Endothelial cell of umbilical vein (primary cell): ENCODE results near the gene AUTS2. TPM values are rescaled to one million over a fixed set of nuclear protein-coding genes. Genes with fewer than 3 reads are reported as not detected.

Source experiments
- BruUV-seq: library from RNA; stranded (reverse); fragments of 400-500 nt; replicated peaks from 2 replicates; lab custom pipeline; 2021; lab: Mats Ljungman, UMichigan
- CTCF ChIA-PET: fragments of 300-600, 350-600 bp; sonication (Branson Sonifier 250); formaldehyde crosslinking; loops from one replicate; lab custom pipeline; 2021; ENCODE audit warnings: antibody characterized with exemption, inconsistent platforms; lab: Charles Lee
- POLR2A ChIA-PET: fragments of 300-600, 350-600 bp; sonication (Branson Sonifier 250); formaldehyde crosslinking; loops from one replicate; lab custom pipeline; 2021; ENCODE audit warnings: antibody characterized with exemption, inconsistent platforms; lab: Charles Lee
- DNase-seq: peaks from one replicate; pipeline ENCODE4 v3.0.0-alpha.2; 2011; ENCODE audit warnings: low read depth, low spot score
- FAIRE-seq: peaks from 2 replicates; lab custom pipeline; 2011; peaks lifted over from hg19 to GRCh38; lab: Jason Lieb, UNC
- H2AFZ ChIP-seq: 2 replicates; pipeline ENCODE4 v1.6.0; 2012; ENCODE audit warnings: low read depth, low read length, control low read depth, inconsistent platforms
- H3K27ac ChIP-seq: 2 replicates; pipeline ENCODE4 v1.5.1; 2011; ENCODE audit warnings: low read depth, mild to moderate bottlenecking, control low read depth, low read length, moderate library complexity; ENCODE audit not compliant: insufficient read depth
- H3K27me3 ChIP-seq, 2 experiments: 2 replicates each; pipeline versions ENCODE4 v1.6.0 to v1.6.1; 2011; ENCODE audit warnings: low read length in 2 of 2, mixed read lengths in 1 of 2; ENCODE audit not compliant: control insufficient read depth in 2 of 2, insufficient read depth in 2 of 2
- H3K36me3 ChIP-seq, 2 experiments: 2 replicates in 1 of 2; 3 replicates in 1 of 2; pipeline ENCODE4 v1.5.1; 2011; ENCODE audit warnings: low read length in 2 of 2, mild to moderate bottlenecking in 1 of 2, moderate library complexity in 1 of 2; ENCODE audit not compliant: control insufficient read depth in 2 of 2, insufficient read depth in 2 of 2; ENCODE audit errors: extremely low read depth in 1 of 2
- H3K4me1 ChIP-seq: 3 replicates; pipeline ENCODE4 v1.5.1; 2011; ENCODE audit warnings: mild to moderate bottlenecking, low read length; ENCODE audit not compliant: control insufficient read depth, insufficient read depth; ENCODE audit errors: extremely low read depth
- H3K4me2 ChIP-seq: 2 replicates; pipeline ENCODE4 v1.6.1; 2011; ENCODE audit warnings: low read length, control low read depth, mixed read lengths; ENCODE audit not compliant: insufficient read depth
- H3K4me3 ChIP-seq, 3 experiments: fragments of 200-600 bp in 1 of 3; sonication (generic), shearing (Covaris generic) in 1 of 3; replicated peaks in 1 of 3; 2 replicates each; pipeline ENCODE4 v1.5.1; 2011 to 2016; ENCODE audit warnings: control low read depth in 3 of 3, low read length in 3 of 3, mild to moderate bottlenecking in 2 of 3, inconsistent platforms in 1 of 3, low read depth in 1 of 3, moderate library complexity in 1 of 3; ENCODE audit not compliant: insufficient read depth in 1 of 3
- H3K79me2 ChIP-seq: 2 replicates; pipeline ENCODE4 v1.6.0; 2012; ENCODE audit warnings: low read length, inconsistent platforms; ENCODE audit not compliant: control insufficient read depth, insufficient read depth
- H3K9ac ChIP-seq: replicated peaks from 2 replicates; pipeline ENCODE3; 2011; ENCODE audit warnings: low read length, control low read depth; ENCODE audit not compliant: insufficient read depth; ENCODE audit errors: extremely low read depth
- H3K9me1 ChIP-seq: replicated peaks from 3 replicates; pipeline ENCODE4 v1.6.0; 2011; ENCODE audit warnings: mild to moderate bottlenecking, low read length; ENCODE audit not compliant: control insufficient read depth, insufficient read depth; ENCODE audit errors: extremely low read depth
- H3K9me3 ChIP-seq: replicated peaks from 2 replicates; pipeline ENCODE4 v1.5.1; 2012; ENCODE audit warnings: low read length, inconsistent platforms; ENCODE audit not compliant: control insufficient read depth, insufficient read depth
- H4K20me1 ChIP-seq: replicated peaks from 2 replicates; pipeline ENCODE3; 2011; ENCODE audit warnings: mild to moderate bottlenecking, low read length; ENCODE audit not compliant: control insufficient read depth, insufficient read depth; ENCODE audit errors: extremely low read depth
- CTCF ChIP-seq, 2 donors: IDR thresholded peaks; 1 replicate in 1 of 2; 2 replicates in 1 of 2; pipeline ENCODE4 v1.5.1; 2011; ENCODE audit warnings: low read length in 2 of 2, mild to moderate bottlenecking in 2 of 2, moderate library complexity in 2 of 2, control low read depth in 1 of 2, inconsistent platforms in 1 of 2, low read depth in 1 of 2; ENCODE audit not compliant: insufficient read depth in 1 of 2; ENCODE audit errors: extremely low read depth in 1 of 2
- EZH2 ChIP-seq: IDR thresholded peaks from 2 replicates; pipeline ENCODE4 v1.6.1; 2012; ENCODE audit warnings: borderline replicate concordance, low read depth, mild to moderate bottlenecking, moderate library complexity, low read length, inconsistent platforms; ENCODE audit not compliant: severe bottlenecking
- GATA2 ChIP-seq: IDR thresholded peaks from 2 replicates; pipeline ENCODE4 v1.7.0; 2011; ENCODE audit warnings: low read depth, mild to moderate bottlenecking, moderate library complexity, mixed read lengths, low read length; ENCODE audit not compliant: insufficient read length, insufficient read depth
- MAX ChIP-seq: IDR thresholded peaks from 2 replicates; pipeline ENCODE4 v1.6.1; 2011; ENCODE audit not compliant: insufficient read depth, insufficient read length
- MYC ChIP-seq: IDR thresholded peaks from one replicate; pipeline ENCODE4 v1.6.1; 2011; ENCODE audit warnings: mild to moderate bottlenecking, low read depth, low read length
- POLR2A ChIP-seq: IDR thresholded peaks from 2 replicates; pipeline ENCODE4 v1.6.1; 2012; ENCODE audit warnings: low read depth, mild to moderate bottlenecking, control low read depth, low read length
- dilution Hi-C: fragments of 300-500 bp; cut with MboI; formaldehyde crosslinking; loops from one replicate; pipeline ENCODE4 v1.15.0; 2019; ENCODE audit warnings: low sequenced_read_pairs; ENCODE audit not compliant: extremely low pct_ligation_motif_present
- intact Hi-C: fragments of 100-400 bp; cut with micrococcal nuclease; formaldehyde crosslinking; loops from one replicate; pipeline ENCODE4 v1.10.0; 2022
- polyA plus RNA-seq, 4 experiments: library from polyadenylated mRNA; depleted of rRNA in 3 of 4; stranded (reverse) in 3 of 4; unstranded in 1 of 4; fragments of >200 nt; gene quantifications; 2 replicates each; pipeline versions ENCODE4 v1.2.1 to v1.2.3, GENCODE V29; 2011 to 2012; ENCODE audit warnings: missing spikeins in 1 of 4
- total RNA-seq: library from RNA; stranded (reverse); gene quantifications from 2 replicates; pipeline ENCODE4 v1.2.3, GENCODE V29; 2021

The AUTS2 gene
- total and polyA plus RNA-seq, 2 donors (not counting 3 experiments of a cell fraction or from before 2014, with no cell fraction given) = 0.59 to 8.0 TPM

- H3K4me3 ChIP-seq = no peak overlapping the region
- TF ChIP-seq POLR2A (no peak), CTCF (IDR thresholded peaks at IDR 0.05; ENCODE audit: extremely low read depth in 1 of 2, insufficient read depth in 1 of 2, low read depth in 1 of 2, low read length in 2 of 2) (no peak), MYC (no peak), MAX (no peak), GATA2 (no peak), EZH2 (no peak)
- intact Hi-C loops = no loop called here
- no peak overlapping the region for H3K27ac ChIP-seq
- no peak overlapping the region for H3K4me2 ChIP-seq
- no TSS peak for BruUV-seq
- no peaks in the 10 kb centered on the region for H3K9me3 ChIP-seq
- no peaks in the 10 kb centered on the region for H3K79me2 ChIP-seq
- dilution Hi-C loops = no loop called here
- DNase-seq (no peak), FAIRE-seq (no peak)
- H4K20me1 ChIP-seq = no peaks in the 10 kb centered on the region
- CTCF ChIA-PET = no interaction called here
- H3K9ac ChIP-seq = no peak overlapping the region
- no peaks in the 10 kb centered on the region for H3K27me3 ChIP-seq
- H3K36me3 ChIP-seq = no peaks in the 10 kb centered on the region
- H3K9me1 ChIP-seq = no peaks in the 10 kb centered on the region
- no peak overlapping the region for H2AFZ ChIP-seq
- no peaks in the 10 kb centered on the region for H3K4me1 ChIP-seq
- POLR2A ChIA-PET = interaction anchor here (0.5 kb wide), 1 partner anchor 1269 kb away, joined by 4 read pairs; no protein-coding TSS in a partner anchor
Measured at GRCh38 chr7:70037171-70037933, 439.1 kb downstream of the AUTS2 start.
